Mucosa of rectum (tissue), 2 donors: ENCODE measurements around the gene MLST8.

Experiments used
- H3K27ac ChIP-seq, 2 donors: one replicate each; pipeline ENCODE4 v1.7.0; 2013; ENCODE audit warnings: inconsistent platforms in 2 of 2, low read depth in 2 of 2, low read length in 2 of 2
- H3K27me3 ChIP-seq, 2 donors: one replicate each; pipeline ENCODE4 v1.7.0; 2013; ENCODE audit warnings: low read length in 2 of 2; ENCODE audit not compliant: control insufficient read depth in 2 of 2, insufficient read depth in 2 of 2
- H3K36me3 ChIP-seq, 2 donors: one replicate each; pipeline ENCODE4 v1.7.0; 2013; ENCODE audit warnings: low read length in 2 of 2; ENCODE audit not compliant: control insufficient read depth in 2 of 2, insufficient read depth in 2 of 2
- H3K4me1 ChIP-seq, 2 donors: one replicate each; pipeline ENCODE4 v1.7.0; 2013; ENCODE audit warnings: low read length in 2 of 2, mild to moderate bottlenecking in 1 of 2; ENCODE audit not compliant: control insufficient read depth in 2 of 2, insufficient read depth in 2 of 2
- H3K4me3 ChIP-seq, 2 donors: one replicate each; pipeline ENCODE4 v1.7.0; 2013; ENCODE audit warnings: low read length in 2 of 2
- H3K9ac ChIP-seq, 2 donors: one replicate each; pipeline ENCODE4 v1.7.0; 2013; ENCODE audit warnings: low read length in 2 of 2, low read depth in 1 of 2, mild to moderate bottlenecking in 1 of 2
- H3K9me3 ChIP-seq, 2 donors: one replicate each; pipeline ENCODE4 v1.7.0; 2013; ENCODE audit warnings: low read length in 2 of 2; ENCODE audit not compliant: control insufficient read depth in 2 of 2
- donor health status: healthy.
- donor health status: Normal muscosa, but diverticular disease.

Gene MLST8

DNA sequence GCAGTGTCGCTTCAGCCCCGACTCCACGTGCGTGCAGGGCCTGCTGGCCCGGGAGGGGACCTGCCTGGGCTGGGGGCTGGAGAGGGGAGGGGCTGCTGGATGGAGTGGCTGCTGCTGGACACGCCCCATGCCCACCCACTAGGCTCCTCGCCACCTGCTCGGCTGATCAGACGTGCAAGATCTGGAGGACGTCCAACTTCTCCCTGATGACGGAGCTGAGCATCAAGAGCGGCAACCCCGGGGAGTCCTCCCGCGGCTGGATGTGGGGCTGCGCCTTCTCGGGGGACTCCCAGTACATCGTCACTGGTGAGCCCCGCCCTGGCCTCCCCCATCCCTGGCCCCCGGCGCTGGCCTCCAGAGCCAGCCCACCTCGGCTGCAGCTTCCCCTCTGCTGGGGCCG, 3.1 kb downstream of the MLST8 start:
- Histone ChIP-seq H3K27ac (no peak overlapping the region), H3K36me3 (peaks cover 11 to 19% of the 10 kb centered on the region in 2 donors), H3K4me1 (peaks cover 26% of the 10 kb centered on the region in 2 donors), H3K9me3 (no peaks in the 10 kb centered on the region), H3K4me3 (no peak overlapping the region), H3K27me3 (no peaks in the 10 kb centered on the region), H3K9ac (no peak overlapping the region)

DNA sequence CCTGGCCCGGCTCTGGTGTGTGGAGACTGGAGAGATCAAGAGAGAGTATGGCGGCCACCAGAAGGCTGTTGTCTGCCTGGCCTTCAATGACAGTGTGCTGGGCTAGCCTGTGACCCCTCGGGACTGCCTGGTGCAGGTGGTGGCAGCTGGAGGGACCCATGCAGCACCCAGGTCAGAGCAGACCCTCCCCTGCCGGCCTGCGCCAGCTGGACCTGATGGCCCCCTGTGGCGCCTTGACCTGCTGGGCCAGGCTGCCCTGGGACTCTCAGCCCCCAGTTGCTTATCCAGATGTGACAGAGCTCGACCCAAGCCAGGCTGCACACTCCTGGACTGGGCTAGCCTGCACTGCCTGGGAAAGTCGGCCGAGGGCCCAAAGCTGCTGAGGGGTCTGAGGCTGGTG, 3.5 kb downstream of the MLST8 start:
- H3K36me3 ChIP-seq, result peaks cover 11 to 19% of the 10 kb centered on the region in 2 donors
- peaks cover 31% of the 10 kb centered on the region in 2 donors for H3K4me1 ChIP-seq
- no peaks in the 10 kb centered on the region for H3K9me3 ChIP-seq
- no peak overlapping the region for H3K27ac ChIP-seq
- no peaks in the 10 kb centered on the region for H3K27me3 ChIP-seq
- H3K9ac ChIP-seq, result no peak overlapping the region
- H3K4me3 ChIP-seq, result no peak overlapping the region

DNA sequence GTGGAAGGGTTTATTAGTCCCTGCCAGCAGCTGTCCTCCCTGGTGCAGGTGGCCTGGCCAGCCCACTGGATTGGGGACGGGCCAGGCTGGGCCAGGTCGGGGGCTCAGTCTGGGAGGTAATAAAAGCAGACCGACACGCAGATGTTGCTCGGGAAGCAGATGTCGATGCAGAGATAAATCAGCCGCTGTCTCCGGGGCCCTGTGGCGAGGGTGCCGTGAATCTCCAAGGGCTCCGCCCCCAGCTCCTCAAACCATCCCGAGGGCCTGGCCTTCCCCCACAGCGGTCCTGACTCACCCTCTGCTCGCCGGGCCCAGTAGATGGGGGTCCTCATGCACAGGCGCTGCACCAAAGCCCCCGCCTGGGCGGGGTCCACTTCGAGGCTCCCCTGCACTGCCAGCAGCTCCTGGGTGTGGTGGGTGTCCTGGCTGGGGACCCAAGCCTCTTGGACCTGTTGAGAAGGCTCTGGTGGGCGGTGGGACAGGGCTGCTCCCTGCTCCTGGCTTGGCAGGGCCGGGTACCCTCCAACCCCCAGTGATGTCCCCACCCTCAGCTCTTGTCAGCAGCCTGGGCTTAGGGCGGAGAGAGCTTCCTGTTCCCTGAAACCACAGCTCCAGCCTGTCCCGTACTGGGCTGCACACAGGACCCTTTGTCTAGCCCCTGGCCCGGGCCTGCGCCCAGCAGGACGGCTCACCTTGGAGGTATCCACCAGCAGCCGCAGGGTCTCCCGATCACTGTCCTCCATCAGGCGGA, 4.2 kb downstream of the MLST8 start:
- Histone ChIP-seq H3K4me1 (peaks cover 31 to 32% of the 10 kb centered on the region in 2 donors), H3K9me3 (no peaks in the 10 kb centered on the region), H3K36me3 (peaks cover 11 to 19% of the 10 kb centered on the region in 2 donors), H3K9ac (no peak overlapping the region), H3K27me3 (no peaks in the 10 kb centered on the region), H3K4me3 (no peak overlapping the region), H3K27ac (no peak overlapping the region)

DNA sequence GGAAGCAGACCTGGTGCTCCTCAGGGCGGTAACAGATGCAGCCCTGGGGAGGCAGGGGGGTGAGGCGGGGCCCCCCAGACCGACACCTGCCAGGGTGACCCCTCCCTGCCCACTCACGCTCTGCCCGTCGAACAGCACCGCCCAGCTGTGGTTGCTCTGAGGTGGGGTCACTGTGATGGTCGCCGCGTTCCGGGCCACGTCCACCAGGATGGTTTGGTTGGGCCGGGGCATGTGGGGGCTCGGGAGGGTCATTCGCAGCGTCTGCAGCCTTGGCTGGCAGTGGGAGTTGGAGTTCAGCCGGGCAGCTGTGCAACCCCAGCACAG, 4.7 kb downstream of the MLST8 start:
- H3K27ac ChIP-seq, result no peak overlapping the region

DNA sequence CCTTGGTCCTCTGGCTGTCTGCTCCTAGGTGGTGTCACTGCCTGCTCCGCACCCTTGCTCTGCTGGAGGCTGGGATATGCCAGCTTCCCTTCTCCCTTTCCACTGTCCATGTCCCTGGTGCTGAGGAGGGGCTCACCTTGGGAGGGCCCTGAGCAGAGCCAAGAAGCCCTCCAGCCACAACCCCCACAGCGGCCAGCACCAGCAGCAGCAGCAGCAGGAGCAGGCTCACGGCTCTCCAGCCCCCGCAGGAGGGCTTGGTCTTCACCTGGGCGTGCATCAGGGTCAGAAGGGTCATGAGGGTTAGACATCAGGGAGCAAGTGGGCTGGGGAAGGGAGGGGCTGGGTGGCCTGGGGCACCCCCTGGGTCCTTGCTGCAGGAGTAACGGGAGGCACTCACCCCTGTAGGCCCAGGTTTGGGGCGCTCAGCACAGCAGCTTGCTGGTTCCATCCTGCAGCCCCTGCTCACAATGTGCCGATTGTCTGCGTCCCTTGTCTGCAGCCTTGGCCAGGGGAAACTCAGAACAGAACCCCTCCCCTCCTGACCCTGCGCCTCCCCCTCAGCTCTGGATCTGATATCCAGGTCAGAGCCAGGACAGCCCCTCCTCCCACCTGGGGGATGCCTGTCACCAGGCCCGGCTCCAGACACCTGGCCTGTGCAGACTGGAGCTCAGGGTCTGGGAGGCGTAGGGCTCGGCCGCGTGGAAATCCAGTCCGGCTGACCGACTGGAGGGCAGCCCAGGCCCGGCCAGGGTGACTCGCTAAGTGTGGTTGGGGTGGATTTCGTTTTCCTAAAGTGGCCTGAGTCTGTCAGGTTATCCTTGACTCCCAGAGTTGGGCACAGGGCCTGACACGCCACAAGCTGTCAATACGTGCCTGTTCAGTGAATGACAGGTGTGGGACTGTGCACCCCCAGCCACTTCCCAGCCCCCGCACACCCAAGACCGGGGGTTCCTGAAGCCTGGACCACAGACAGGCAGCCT, 5.4 kb downstream of the MLST8 start, which contains the start of gene BRICD5:
TSS of gene BRICD5 (minus strand) at position 478 of the 980 bp plus-strand sequence. CDS start at position 448, 30 bp downstream.
- Histone ChIP-seq H3K27me3 (no peaks in the 10 kb centered on the region), H3K27ac (no peak within 1 kb of the TSS), H3K9me3 (no peaks in the 10 kb centered on the region), H3K36me3 (peaks cover 11 to 19% of the 10 kb centered on the region in 2 donors), H3K9ac (no peak within 1 kb of the TSS), H3K4me3 (no peak within 1 kb of the TSS), H3K4me1 (peaks cover 25 to 31% of the 10 kb centered on the region in 2 donors)

More for the DNA sequence above, 4.7 kb downstream of the MLST8 start:
- Histone ChIP-seq H3K4me1 (peaks cover 26 to 29% of the 10 kb centered on the region in 2 donors), H3K9ac (no peak overlapping the region), H3K36me3 (peaks cover 11 to 19% of the 10 kb centered on the region in 2 donors), H3K9me3 (no peaks in the 10 kb centered on the region), H3K27me3 (no peaks in the 10 kb centered on the region), H3K4me3 (no peak overlapping the region)

DNA sequence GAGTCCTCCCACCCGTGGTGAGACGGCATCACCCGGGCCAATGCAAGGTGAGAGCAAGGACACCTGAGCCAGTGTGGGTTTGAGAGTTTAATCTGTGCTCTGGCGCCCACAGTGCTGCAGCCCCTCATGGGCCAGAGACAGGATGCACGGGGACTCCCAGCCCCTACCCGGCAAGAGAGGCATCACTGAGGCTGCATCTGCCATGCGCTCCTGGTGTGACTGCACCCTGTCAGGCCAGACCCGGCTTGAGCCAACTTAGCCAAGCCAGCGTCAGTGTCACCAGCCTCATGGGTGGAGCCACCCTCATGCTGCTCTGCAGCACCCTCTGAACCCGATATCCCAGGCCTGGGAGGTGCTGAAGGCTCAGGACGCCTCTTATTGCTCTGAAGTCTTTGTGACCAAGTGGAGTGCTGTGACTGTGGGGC, 6.7 kb downstream of the MLST8 start:
- Histone ChIP-seq H3K4me1 (peaks cover 18 to 22% of the 10 kb centered on the region in 2 donors), H3K9ac (no peak overlapping the region), H3K4me3 (no peak overlapping the region), H3K9me3 (no peaks in the 10 kb centered on the region), H3K27ac (no peak overlapping the region), H3K27me3 (no peaks in the 10 kb centered on the region), H3K36me3 (peaks cover 11 to 19% of the 10 kb centered on the region in 2 donors)

DNA sequence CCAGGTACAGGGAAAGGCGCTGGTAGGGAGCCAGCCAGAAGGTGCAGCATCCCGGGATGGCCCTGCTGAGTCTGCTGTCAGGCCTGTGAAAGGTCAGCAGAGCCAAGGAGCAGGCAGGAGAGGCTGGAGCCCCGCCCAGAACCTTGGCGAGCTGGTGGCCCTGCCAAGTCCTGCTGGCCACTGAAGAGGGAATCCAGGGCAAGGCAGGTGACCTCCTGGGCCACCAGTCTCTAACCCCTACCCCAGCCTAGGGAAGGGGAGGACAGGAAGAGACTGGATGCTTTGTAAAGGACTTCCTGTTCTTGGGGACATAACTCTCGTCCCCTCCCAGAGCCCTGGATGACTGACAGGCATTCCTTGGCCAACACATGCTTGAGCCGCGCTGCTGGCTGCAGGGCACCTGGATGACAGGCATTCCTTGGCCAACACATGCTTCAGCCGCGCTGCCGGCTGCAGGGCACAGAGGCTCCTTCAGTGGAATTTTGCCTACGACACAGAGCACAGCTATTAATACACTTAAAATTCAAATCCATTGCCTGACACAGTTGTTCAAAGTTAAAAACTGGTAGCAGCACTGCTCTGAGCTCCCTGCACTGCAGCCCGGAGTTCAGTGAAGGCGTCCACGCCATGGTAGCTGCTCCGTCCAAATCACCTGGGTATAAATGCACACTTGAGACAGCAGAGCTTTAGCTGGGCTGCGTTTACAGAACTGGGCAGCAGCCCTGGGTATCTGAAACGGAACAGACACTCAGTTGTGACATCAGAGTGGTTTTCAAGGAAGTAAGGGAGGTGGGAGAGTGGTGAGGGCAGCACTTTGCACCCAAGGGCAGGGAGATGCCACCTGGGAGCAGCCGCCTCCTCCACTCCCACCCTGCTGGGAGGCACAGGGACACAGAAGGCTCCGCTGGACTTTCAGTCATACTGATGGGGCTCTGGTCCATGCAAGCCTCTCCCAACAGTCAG, 7.4 kb downstream of the MLST8 start:
- Histone ChIP-seq H3K9ac (peak overlapping the region in 1 of 2 donors; percentile 72), H3K27me3 (no peaks in the 10 kb centered on the region), H3K27ac (no peak overlapping the region), H3K4me3 (peak overlapping the region in 1 of 2 donors; percentile 79), H3K9me3 (no peaks in the 10 kb centered on the region), H3K36me3 (peaks cover 11 to 12% of the 10 kb centered on the region in 2 donors), H3K4me1 (peaks cover 18 to 22% of the 10 kb centered on the region in 2 donors)

DNA sequence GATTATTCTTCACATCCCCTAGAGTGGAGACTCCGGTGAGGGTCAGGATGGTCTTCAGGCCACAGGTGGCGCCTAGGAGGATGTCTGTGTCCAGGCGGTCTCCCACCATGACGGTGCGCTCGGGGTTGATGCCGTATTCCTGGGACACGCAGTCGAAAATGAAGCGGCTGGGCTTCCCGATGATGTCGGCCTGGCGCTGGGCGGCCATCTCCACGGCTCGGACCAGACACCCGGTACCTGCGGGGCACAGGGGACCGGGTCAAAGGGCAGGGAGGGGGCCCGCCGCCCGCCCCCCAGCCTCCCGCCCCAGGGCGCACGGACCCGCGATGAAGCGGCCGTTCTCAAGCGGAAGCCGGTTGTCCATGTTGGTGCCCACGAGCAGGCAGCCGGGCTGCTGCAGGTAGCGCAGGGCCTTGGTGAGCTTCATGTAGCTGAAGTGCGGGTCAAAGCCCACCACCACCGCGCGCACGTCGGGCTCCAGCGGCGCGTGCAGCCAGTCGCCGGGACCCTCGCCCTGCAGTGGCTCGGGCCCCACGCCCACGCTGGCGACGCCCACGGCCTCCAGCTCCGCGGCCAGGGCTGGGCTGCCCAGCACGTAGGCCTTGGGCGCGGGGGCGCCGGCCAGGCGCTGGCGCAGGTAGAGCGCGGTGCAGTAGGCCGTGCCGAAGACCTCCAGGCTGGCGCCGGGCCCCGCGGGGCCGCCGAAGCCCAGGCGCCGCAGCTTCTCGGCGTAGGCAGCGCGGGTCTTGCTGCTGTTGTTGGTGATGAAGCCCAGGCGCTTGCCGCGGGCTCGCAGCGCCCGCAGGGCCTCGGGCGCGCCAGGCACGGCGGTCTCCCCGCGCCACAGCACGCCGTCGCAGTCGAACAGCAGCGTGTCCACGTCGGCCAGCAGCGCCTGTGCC, 8.8 kb downstream of the MLST8 start:
- Histone ChIP-seq H3K4me1 (peaks cover 18 to 22% of the 10 kb centered on the region in 2 donors), H3K9ac (peak overlapping the region; percentile 79 to 85), H3K4me3 (peak overlapping the region; percentile 79 to 86), H3K27me3 (no peaks in the 10 kb centered on the region), H3K27ac (peak overlapping the region; percentile 78 to 85), H3K9me3 (no peaks in the 10 kb centered on the region), H3K36me3 (peaks cover 4 to 5% of the 10 kb centered on the region in 2 donors)

DNA sequence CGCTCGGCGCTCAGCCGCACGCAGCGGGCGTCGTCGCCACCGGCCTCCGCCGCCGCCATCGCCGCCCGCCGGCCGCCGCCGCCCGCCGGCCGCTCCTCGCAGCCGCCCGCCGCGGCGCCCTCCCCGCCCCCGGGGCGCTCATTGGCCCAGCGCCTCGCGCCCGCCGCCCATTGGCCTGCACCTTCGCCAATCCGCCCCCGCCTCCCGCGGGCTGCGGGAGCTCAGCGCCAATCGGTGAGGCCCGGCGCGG, 9.4 kb downstream of the MLST8 start, which contains the start of gene PGP:
TSS of gene PGP (minus strand) at position 122 of the 250 bp plus-strand sequence. CDS start at position 59, 63 bp downstream.
- H3K36me3 ChIP-seq, result peaks cover 0 to 4% of the 10 kb centered on the region in 2 donors
- no peaks in the 10 kb centered on the region for H3K27me3 ChIP-seq
- H3K9me3 ChIP-seq, result no peaks in the 10 kb centered on the region
- peak within 1 kb of the TSS; percentile 90 to 91 for H3K9ac ChIP-seq
- peaks cover 18 to 22% of the 10 kb centered on the region in 2 donors for H3K4me1 ChIP-seq
- peak within 1 kb of the TSS; percentile 86 to 90 for H3K4me3 ChIP-seq
- H3K27ac ChIP-seq, result peak within 1 kb of the TSS; percentile 93
